Endodermal cell (in vitro differentiated cells): ENCODE measurements around the gene MYBPC1. TPM values are rescaled to one million over a fixed set of nuclear protein-coding genes. Genes with fewer than 3 reads are reported as not detected.

ENCODE experiments used
- DNase-seq: peaks from one replicate; pipeline ENCODE4 v3.0.0-alpha.2; 2017
- H3K27ac ChIP-seq: 2 replicates; pipeline ENCODE4 v1.5.1; 2013; ENCODE audit warnings: mild to moderate bottlenecking, low read depth, low read length, moderate library complexity
- H3K27me3 ChIP-seq: 2 replicates; pipeline ENCODE4 v1.6.1; 2013; ENCODE audit warnings: mild to moderate bottlenecking, low read length, moderate library complexity; ENCODE audit not compliant: insufficient read depth, control insufficient read depth, poor library complexity, severe bottlenecking
- H3K36me3 ChIP-seq: 2 replicates; pipeline ENCODE4 v1.7.0; 2013; ENCODE audit warnings: mild to moderate bottlenecking, low read length, moderate library complexity; ENCODE audit not compliant: control insufficient read depth, insufficient read depth
- H3K4me1 ChIP-seq: one replicate; pipeline ENCODE4 v1.7.0; 2013; ENCODE audit warnings: low read length; ENCODE audit not compliant: control insufficient read depth, insufficient read depth
- H3K4me3 ChIP-seq: 2 replicates; pipeline ENCODE4 v1.5.1; 2013; ENCODE audit warnings: mild to moderate bottlenecking, low read length, moderate library complexity
- H3K9ac ChIP-seq: 2 replicates; pipeline ENCODE4 v1.6.1; 2013; ENCODE audit warnings: mild to moderate bottlenecking, low read length, moderate library complexity; ENCODE audit not compliant: poor library complexity, severe bottlenecking; ENCODE audit errors: extremely low read depth
- H3K9me3 ChIP-seq: 2 replicates; pipeline ENCODE4 v1.6.1; 2013; ENCODE audit warnings: mild to moderate bottlenecking, low read length, moderate library complexity; ENCODE audit not compliant: control insufficient read depth
- H3K27ac Mint-ChIP-seq: 2 replicates; pipeline ENCODE4 v1.8.0; 2020; ENCODE audit warnings: mixed read lengths
- H3K27me3 Mint-ChIP-seq: 2 replicates; pipeline ENCODE4 v1.8.0; 2021; ENCODE audit warnings: mild to moderate bottlenecking, mixed read lengths; ENCODE audit not compliant: insufficient read depth
- H3K36me3 Mint-ChIP-seq: 2 replicates; pipeline ENCODE4 v1.8.0; 2020; ENCODE audit warnings: low read depth, mixed read lengths
- H3K4me1 Mint-ChIP-seq: 2 replicates; pipeline ENCODE4 v1.8.0; 2020; ENCODE audit warnings: mixed read lengths
- H3K4me3 Mint-ChIP-seq: 2 replicates; pipeline ENCODE4 v1.8.0; 2020; ENCODE audit warnings: mild to moderate bottlenecking, moderate library complexity, mixed read lengths
- H3K9me3 Mint-ChIP-seq: 2 replicates; pipeline ENCODE4 v1.8.0; 2020; ENCODE audit warnings: mild to moderate bottlenecking, mixed read lengths
- WGBS, 2 experiments: methylation state at CpG; one replicate each; pipeline versions ENCODE4 v1.1.5 to v1.1.7; 2013; ENCODE audit warnings: missing lambda C conversion rate in 2 of 2, mixed read lengths in 1 of 2; ENCODE audit not compliant: insufficient coverage in 1 of 2, insufficient read length in 1 of 2; 5-methylcytosine and 5-hydroxymethylcytosine counted together
- total RNA-seq, 2 donors: library from RNA; stranded (reverse); fragmentation: NEBNext Ultra II Directional in 1 of 2; extraction: Animal tissue kit (Norgen Biotek cat#: 25700) in 1 of 2; gene quantifications; 2 replicates in 1 of 2; 3 replicates in 1 of 2; pipeline ENCODE4 v1.2.1, GENCODE V29; 2021
- TF ChIP-seq, protein P1 (sequence below): fragments of 200-600 bp; sonication (generic); conservative IDR thresholded peaks from 2 replicates; pipeline ENCODE4 v1.5.0; 2021; ENCODE audit warnings: antibody characterized with exemption, mild to moderate bottlenecking

The MYBPC1 gene
- total RNA-seq, 2 donors from 2014 or later = not detected

GRCh38 chr12:101590383-101590782, 4.4 kb upstream of the MYBPC1 start:
- H3K4me1 Mint-ChIP-seq = no peaks in the 10 kb centered on the region
- Histone ChIP-seq H3K4me3 (no peak overlapping the region), H3K27ac (no peak overlapping the region), H3K4me1 (no peaks in the 10 kb centered on the region), H3K9ac (no peak overlapping the region), H3K9me3 (no peaks in the 10 kb centered on the region), H3K27me3 (no peaks in the 10 kb centered on the region), H3K36me3 (no peaks in the 10 kb centered on the region)
- no peak overlapping the region for H3K27ac Mint-ChIP-seq
- no peaks in the 10 kb centered on the region for H3K36me3 Mint-ChIP-seq
- TF ChIP-seq, protein P1, sequence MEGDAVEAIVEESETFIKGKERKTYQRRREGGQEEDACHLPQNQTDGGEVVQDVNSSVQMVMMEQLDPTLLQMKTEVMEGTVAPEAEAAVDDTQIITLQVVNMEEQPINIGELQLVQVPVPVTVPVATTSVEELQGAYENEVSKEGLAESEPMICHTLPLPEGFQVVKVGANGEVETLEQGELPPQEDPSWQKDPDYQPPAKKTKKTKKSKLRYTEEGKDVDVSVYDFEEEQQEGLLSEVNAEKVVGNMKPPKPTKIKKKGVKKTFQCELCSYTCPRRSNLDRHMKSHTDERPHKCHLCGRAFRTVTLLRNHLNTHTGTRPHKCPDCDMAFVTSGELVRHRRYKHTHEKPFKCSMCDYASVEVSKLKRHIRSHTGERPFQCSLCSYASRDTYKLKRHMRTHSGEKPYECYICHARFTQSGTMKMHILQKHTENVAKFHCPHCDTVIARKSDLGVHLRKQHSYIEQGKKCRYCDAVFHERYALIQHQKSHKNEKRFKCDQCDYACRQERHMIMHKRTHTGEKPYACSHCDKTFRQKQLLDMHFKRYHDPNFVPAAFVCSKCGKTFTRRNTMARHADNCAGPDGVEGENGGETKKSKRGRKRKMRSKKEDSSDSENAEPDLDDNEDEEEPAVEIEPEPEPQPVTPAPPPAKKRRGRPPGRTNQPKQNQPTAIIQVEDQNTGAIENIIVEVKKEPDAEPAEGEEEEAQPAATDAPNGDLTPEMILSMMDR = no peak
- H3K4me3 Mint-ChIP-seq = no peak overlapping the region
- DNase-seq = no peak
- no peaks in the 10 kb centered on the region for H3K9me3 Mint-ChIP-seq
- H3K27me3 Mint-ChIP-seq = peaks cover 2% of the 10 kb centered on the region
- 83 to 100% methylated on average over 1 of the region's 3 CpGs for WGBS, 2 experiments

GRCh38 chr12:101591781-101592180, 3.0 kb upstream of the MYBPC1 start:
- no peak overlapping the region for H3K4me3 Mint-ChIP-seq
- no peak for DNase-seq
- TF ChIP-seq, protein P1 = no peak
- no peak overlapping the region for H3K27ac Mint-ChIP-seq
- H3K9me3 Mint-ChIP-seq = no peaks in the 10 kb centered on the region
- Histone ChIP-seq H3K4me1 (no peaks in the 10 kb centered on the region), H3K27me3 (no peaks in the 10 kb centered on the region), H3K36me3 (no peaks in the 10 kb centered on the region), H3K27ac (no peak overlapping the region), H3K9ac (no peak overlapping the region), H3K9me3 (no peaks in the 10 kb centered on the region), H3K4me3 (no peak overlapping the region)
- peaks cover 5% of the 10 kb centered on the region for H3K4me1 Mint-ChIP-seq
- no peaks in the 10 kb centered on the region for H3K36me3 Mint-ChIP-seq
- peaks cover 2% of the 10 kb centered on the region for H3K27me3 Mint-ChIP-seq

DNA sequence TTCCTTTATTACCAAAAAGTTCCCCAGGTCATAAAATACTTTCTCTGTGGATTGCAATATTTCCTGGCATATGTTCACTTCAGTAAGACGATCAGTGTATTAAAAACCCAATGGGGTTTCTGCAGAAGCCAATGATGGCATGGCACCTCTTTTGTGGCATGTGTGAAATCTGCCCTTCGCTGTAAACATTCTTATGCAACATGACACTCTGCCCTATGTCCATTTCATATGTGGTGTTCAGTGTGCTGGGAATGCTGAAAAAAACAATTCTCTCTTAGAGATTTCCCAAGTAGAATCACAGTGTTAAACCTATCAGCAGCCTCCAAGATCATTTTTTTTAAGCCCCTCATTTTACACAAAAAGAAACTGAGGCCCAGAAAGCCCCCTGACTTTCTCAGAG, 2.3 kb upstream of the MYBPC1 start:
- Histone ChIP-seq H3K9ac (no peak overlapping the region), H3K27ac (no peak overlapping the region), H3K36me3 (no peaks in the 10 kb centered on the region), H3K4me3 (no peak overlapping the region), H3K4me1 (no peaks in the 10 kb centered on the region), H3K9me3 (no peaks in the 10 kb centered on the region), H3K27me3 (no peaks in the 10 kb centered on the region)
- Mint-ChIP-seq H3K4me3 (no peak overlapping the region), H3K27ac (no peak overlapping the region), H3K9me3 (no peaks in the 10 kb centered on the region), H3K36me3 (no peaks in the 10 kb centered on the region), H3K27me3 (peaks cover 2% of the 10 kb centered on the region), H3K4me1 (peaks cover 5% of the 10 kb centered on the region)
- 96 to 100% methylated on average over 1 to 2 of the region's 2 CpGs for WGBS, 2 experiments
- no peak for DNase-seq
- TF ChIP-seq, protein P1 = no peak
